ENCODE measurements around the gene ADH7. TPM values are rescaled to one million over a fixed set of nuclear protein-coding genes. Genes with fewer than 3 reads are reported as not detected.

The ADH7 gene
- total RNA-seq = 0.08 TPM in 1 of 2 replicates, not detected in the other

GRCh38 chr4:99435154-99435553, at the start of gene ADH7:
TSS of gene ADH7 (minus strand) at chr4:99435342. CDS start at chr4:99435233, 109 bp downstream.

Other genes starting within 250 kb of the ADH7 start
- gene ADH6, start 216.1 kb downstream of the ADH7 start, total RNA-seq = not detected in 2 replicates
- gene ADH1A, start 144.4 kb downstream of the ADH7 start, total RNA-seq = not detected in 2 replicates
- gene ADH1B, start 113.9 kb downstream of the ADH7 start, total RNA-seq = not detected in 2 replicates
- 0.08 TPM in 1 of 2 replicates, not detected in the other for gene ADH1C, start 82.6 kb downstream of the ADH7 start, total RNA-seq
- gene C4orf17, start 75.7 kb upstream of the ADH7 start, total RNA-seq = not detected in 2 replicates
- gene TRMT10A, start 128.7 kb upstream of the ADH7 start, total RNA-seq = 6.1 and 8.4 TPM in 2 replicates
- gene MTTP, start 139.5 kb upstream of the ADH7 start, total RNA-seq = 0.16 TPM in 1 of 2 replicates, not detected in the other
- not detected in 2 replicates for gene C4orf54, start 222.5 kb upstream of the ADH7 start, total RNA-seq